Mucosa of descending colon (tissue), 3 donors: ENCODE data around the gene SCN3A. TPM values are rescaled to one million over a fixed set of nuclear protein-coding genes. Genes with fewer than 3 reads are reported as not detected.

Source experiments
- ATAC-seq: fragments of 200-7000 bp; cut with Tn5 transposase; one replicate; pipeline ENCODE4 v1.9.1; 2020; ENCODE audit warnings: mild to moderate bottlenecking, moderate library complexity
- DNase-seq, 3 donors: peaks; one replicate each; pipeline ENCODE4 v3.0.0-alpha.2; 2020
- H3K36me3 ChIP-seq: fragments of 200-600 bp; one replicate; pipeline ENCODE4 v1.8.0; 2021; ENCODE audit warnings: low read depth, mild to moderate bottlenecking
- H3K4me1 ChIP-seq: fragments of 200-600 bp; one replicate; pipeline ENCODE4 v1.8.0; 2021; ENCODE audit warnings: low read depth, mild to moderate bottlenecking
- H3K4me3 ChIP-seq: fragments of 200-600 bp; one replicate; pipeline ENCODE4 v1.8.0; 2021; ENCODE audit warnings: mild to moderate bottlenecking
- H3K9me3 ChIP-seq: fragments of 200-600 bp; one replicate; pipeline ENCODE4 v1.8.0; 2021; ENCODE audit warnings: mild to moderate bottlenecking
- CTCF ChIP-seq: fragments of 200-600 bp; IDR thresholded peaks from one replicate; pipeline ENCODE4 v1.8.0; 2022; ENCODE audit warnings: antibody characterized with exemption, mild to moderate bottlenecking
- intact Hi-C, 2 donors: fragments of 100-400 bp; cut with DNase I in 1 of 2; cut with micrococcal nuclease in 1 of 2; formaldehyde crosslinking; loops; one replicate each; pipeline versions ENCODE4 v1.11.0 to v1.11.1; 2022; cut with DNase I, micrococcal nuclease
- total RNA-seq, 3 donors: library from RNA; stranded (reverse); fragmentation: NEBNext Ultra II Directional in 2 of 3; extraction: Animal tissue kit (Norgen Biotek cat#: 25700) in 2 of 3; gene quantifications; one replicate each; pipeline versions ENCODE4 v1.2.1 to v1.2.4, GENCODE V29; 2021 to 2023
- donor health status: DM: no; HTN: no; CAD: no; lungs with moderate emphysema.
- donor health status: DM: no; HTN: no; CAD: no.
- donor health status: DM: no; HTN: yes; CAD: no.

Gene SCN3A
- total RNA-seq, 3 donors from 2014 or later, result 1.1 to 2.6 (median 2.1) TPM

GRCh38 chr2:165057308-165057707, 146.5 kb downstream of the SCN3A start:
- no peak for TF ChIP-seq CTCF
- H3K9me3 ChIP-seq, result no peaks in the 10 kb centered on the region
- no peaks in the 10 kb centered on the region for H3K36me3 ChIP-seq
- no peak for ATAC-seq
- intact Hi-C loops, result no loop called here
- H3K4me3 ChIP-seq, result no peak overlapping the region
- DNase-seq, result no peak
- H3K4me1 ChIP-seq, result no peaks in the 10 kb centered on the region

DNA sequence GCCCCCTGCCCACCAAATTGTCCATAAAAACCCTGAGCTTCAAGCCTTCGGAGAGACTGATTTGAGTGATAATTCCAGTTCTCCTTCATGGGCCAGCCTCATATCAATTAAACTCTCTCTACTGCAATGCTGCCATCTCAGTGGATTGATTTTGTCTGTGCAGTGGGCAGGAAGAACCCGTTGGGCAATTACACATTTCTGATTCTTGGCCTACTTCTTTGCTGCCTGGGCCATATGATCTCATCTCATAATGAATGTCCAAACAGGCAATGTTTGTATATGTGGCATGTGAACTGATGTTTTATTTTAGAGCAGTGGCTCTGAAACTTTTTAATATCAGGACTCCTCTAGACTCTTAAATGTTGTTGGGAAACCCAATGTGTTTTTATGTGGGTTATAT, 147.3 kb downstream of the SCN3A start:
- no peak for ATAC-seq
- intact Hi-C loops, result no loop called here
- no peak for DNase-seq
- Histone ChIP-seq H3K9me3 (no peaks in the 10 kb centered on the region), H3K4me1 (no peaks in the 10 kb centered on the region), H3K36me3 (no peaks in the 10 kb centered on the region), H3K4me3 (no peak overlapping the region)
- TF ChIP-seq CTCF, result no peak

GRCh38 chr2:165055082-165055851, 148.6 kb downstream of the SCN3A start:
- ATAC-seq, result peak; percentile 68
- TF ChIP-seq CTCF, result no peak
- no peak for DNase-seq
- H3K4me3 ChIP-seq, result no peak overlapping the region
- intact Hi-C loops, result no loop called here
- H3K4me1 ChIP-seq, result no peaks in the 10 kb centered on the region
- H3K36me3 ChIP-seq, result no peaks in the 10 kb centered on the region
- no peaks in the 10 kb centered on the region for H3K9me3 ChIP-seq

GRCh38 chr2:165054652-165055051, 149.2 kb downstream of the SCN3A start:
- intact Hi-C loops, result no loop called here
- ATAC-seq (no peak), DNase-seq (no peak)
- H3K4me1 ChIP-seq, result no peaks in the 10 kb centered on the region
- H3K9me3 ChIP-seq, result no peaks in the 10 kb centered on the region
- no peak overlapping the region for H3K4me3 ChIP-seq
- no peaks in the 10 kb centered on the region for H3K36me3 ChIP-seq
- TF ChIP-seq CTCF, result no peak

DNA sequence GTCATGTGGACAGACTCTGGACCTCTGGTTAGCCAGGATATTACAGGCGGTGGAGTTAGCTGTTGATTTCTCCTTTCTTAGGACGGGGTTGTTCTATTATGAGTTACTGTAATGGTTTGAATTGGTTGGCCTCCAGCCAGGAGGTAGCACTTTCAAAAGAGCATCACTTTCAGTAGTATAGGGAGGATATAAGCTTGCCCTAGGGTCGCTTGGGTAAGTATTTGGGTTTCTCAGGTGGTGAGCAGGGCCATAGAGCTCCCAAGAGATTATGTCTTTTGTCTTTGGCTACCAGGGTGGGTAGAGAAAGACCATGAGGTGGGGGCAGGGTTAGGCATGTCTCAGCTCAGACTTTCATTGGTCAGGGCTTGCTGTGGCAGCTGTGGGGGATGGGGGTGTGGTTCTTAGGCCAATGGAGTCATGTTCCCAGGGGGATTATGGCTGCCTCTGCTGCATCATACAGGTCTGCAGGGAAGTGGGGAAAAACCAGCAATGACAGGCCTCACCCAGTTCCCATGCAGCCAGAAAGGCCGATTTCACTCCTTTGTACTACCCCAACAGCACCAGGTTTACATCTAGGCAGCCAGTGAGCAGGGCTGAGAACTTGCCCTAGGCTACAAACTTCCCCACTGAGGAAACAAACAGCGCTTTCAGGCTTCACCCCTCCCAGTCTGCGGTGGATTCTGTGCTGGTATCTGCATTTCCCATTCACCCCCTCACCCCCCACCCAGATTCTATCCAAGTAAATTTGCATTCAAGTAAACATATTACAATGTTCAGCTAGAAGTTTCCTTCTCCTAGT, 159.1 kb downstream of the SCN3A start:
- ATAC-seq (no peak), DNase-seq (no peak)
- Histone ChIP-seq H3K4me1 (no peaks in the 10 kb centered on the region), H3K4me3 (no peak overlapping the region), H3K9me3 (no peaks in the 10 kb centered on the region), H3K36me3 (no peaks in the 10 kb centered on the region)
- intact Hi-C loops, result no loop called here
- no peak for TF ChIP-seq CTCF

Other genes with a start within 250 kb of the SCN3A start
- 1 to 10 TPM; 2.1 to 8.6 (median 2.5) TPM for gene SLC38A11, start 248.5 kb downstream of the SCN3A start, total RNA-seq
- gene SCN2A, start 35.4 kb upstream of the SCN3A start, total RNA-seq, result 1 to 10 TPM in 1 of 3 donors, under 1 TPM in 1, not detected in 1; 0.23 to 1.3 TPM